Anterior cingulate cortex (tissue), 58 donors: ENCODE data around the gene C2CD4A.
A peak's percentile ranks its signal among the peaks of the same experiment; 100 is the strongest.
"Not testable (repeated sequence)": the region's sequence is repeated elsewhere in the genome, so short reads cannot be mapped to it uniquely, and the experiment has no call there.

Experiments used
- DNase-seq, 58 donors: peaks; one replicate each; lab custom pipeline; 2025; lab: John Stamatoyannopoulos, UW

The C2CD4A gene, protein sequence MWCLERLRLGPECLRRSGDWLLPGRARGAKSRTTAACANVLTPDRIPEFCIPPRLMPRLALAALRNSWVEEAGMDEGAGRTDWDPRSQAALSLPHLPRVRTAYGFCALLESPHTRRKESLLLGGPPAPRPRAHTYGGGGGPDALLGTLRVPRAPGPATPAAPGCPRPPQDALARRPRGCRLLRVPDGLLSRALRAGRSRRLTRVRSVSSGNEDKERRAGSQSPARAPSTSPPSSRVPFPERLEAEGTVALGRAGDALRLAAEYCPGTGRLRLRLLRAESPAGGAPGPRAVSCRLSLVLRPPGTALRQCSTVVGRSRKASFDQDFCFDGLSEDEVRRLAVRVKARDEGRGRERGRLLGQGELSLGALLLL

DNA sequence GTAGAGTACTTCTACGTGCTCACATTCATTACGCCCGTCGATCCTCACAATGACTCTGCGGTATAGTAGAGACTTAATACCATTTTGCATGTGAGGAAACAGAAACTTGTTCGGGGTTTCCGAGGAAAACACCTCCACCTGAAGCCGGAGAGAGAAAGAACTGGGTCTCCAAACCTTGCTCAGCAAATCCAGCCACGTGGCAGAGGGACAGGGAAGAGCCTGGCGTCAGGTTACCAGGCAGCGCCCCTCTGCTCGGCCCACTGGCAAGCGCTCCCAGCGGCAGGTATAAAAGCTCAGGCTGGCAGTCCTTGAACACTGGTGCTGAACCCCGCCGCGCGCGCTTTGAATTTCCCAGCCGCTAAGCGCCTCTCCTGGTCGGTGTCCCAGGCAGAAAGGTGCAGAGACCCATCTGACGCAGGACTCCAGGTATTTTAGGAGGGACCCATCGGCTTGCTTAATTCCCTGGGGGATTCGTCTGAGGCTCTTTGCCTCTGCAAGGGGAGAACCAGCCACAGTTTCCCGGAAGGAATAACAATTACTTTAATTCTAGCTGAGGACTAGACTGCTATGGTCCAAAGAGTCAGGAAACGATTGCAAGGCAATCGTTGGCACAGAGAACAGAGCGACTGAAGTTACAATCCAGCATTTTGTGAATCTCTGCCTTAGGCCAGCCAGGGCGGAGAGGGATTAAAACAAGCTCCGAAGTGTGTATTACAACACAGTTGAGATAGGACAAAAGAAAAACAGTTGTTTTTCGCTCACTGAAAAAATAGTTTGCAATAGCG, at the start of gene C2CD4A:
C2CD4A (plus strand) TSS at position 315 of the 785 bp plus-strand sequence. CDS start 637 bp downstream, outside the sequence.
- DNase-seq, result peak in 31 of 58 donors; percentile 7 to 56 (median 24)

DNA sequence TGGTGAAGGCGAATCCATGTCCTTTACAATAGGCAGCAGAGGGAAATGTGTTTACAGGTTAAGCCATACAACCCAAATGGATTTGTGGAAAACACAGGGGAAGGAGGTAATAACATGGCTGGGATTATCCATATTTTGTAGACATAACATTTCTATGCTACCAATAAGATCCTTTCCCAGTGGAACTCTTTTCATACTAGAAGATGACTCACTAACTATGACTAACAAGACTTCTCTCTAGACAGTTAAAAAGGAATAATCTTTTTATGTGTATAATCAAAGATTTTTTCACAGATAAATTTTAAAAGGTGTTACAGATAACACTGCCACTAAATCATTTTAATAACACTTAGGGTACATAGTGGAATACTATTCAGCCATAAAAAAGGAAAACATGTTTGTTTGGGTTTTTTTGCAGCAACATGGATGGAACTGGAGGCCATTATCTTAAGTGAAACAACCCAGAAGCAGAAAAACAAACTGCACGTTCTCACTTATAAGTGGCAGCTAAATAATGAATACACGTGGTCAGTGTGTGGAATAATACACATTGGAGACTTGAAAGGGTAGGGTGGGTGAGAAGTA, 46.1 kb upstream of the C2CD4A start:
- no peak for DNase-seq

DNA sequence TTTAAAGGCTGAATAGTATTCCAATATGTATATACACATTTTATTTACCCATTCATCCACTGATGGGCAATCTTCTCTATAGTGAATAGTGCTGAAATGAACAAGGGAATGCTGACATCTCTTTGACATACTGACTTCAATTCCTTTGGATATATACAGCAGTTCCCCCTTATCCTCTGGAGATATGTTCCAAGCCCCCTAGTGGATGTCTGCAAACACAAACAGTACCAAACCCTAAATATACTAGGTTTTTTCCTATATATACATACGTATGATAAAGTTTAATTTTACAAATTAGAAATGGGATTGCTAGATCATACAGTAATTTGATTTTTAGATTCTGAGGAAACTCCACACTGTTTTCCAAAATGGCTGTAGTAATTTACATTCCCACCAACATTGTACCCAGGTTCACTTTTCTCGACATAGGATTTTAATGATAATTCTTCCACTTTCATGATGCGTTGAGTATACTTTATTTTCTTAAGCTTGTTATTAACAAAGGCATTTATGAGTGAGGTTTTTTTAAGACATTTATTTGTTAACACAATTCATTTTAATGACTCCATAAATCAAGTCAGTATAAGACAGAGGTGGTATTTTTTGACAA, 44.7 kb upstream of the C2CD4A start:
- no peak for DNase-seq

DNA sequence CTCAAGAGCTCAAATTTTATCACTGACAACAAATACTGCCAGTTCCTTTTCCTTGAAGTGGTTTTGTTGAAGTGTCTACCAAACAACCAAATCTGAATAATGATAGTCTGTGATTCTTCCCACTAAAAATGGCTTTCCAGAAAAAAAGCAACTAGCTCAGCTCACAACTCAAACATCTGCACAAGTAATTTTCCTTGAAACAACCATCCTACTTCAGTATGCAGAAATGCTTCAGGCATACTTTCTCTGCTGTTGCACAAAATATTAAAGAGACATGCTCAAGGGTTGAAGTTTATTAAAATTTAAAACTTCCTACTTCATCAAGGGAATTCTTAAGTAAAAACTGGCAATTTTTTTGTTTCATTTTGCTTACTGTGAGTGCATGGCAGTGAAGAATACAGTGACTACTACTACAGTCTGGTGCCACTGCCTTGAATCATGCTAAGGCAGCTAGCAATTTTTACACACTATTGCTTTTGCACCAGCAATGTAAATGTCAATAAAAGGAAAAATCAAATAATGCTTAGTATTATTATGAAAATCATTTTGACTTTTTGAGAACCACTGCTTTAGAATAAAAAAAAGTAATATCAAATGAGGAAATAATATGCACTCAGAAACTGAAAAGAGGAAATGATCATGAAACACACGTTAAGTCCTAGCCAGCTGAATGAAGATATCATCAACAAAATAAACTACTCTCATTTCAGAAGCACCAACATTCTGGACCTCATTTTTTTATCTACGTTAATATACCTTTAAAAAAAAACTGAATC, 40.1 kb upstream of the C2CD4A start:
- DNase-seq, result no peak

DNA sequence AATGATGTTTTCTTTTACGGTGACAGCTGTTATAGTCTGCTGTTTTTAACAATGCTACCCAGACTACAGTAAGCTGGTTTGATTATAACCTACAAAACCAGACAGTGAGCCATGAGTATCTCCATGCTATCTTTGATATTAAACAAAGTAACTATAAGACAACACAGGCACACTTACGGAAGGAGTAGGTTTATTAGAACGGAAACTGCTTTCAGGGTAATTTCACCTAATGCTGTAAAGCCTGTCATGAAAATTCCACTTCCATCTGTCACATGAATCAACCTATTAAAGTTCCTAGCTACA, 39.6 kb upstream of the C2CD4A start:
- no peak for DNase-seq

DNA sequence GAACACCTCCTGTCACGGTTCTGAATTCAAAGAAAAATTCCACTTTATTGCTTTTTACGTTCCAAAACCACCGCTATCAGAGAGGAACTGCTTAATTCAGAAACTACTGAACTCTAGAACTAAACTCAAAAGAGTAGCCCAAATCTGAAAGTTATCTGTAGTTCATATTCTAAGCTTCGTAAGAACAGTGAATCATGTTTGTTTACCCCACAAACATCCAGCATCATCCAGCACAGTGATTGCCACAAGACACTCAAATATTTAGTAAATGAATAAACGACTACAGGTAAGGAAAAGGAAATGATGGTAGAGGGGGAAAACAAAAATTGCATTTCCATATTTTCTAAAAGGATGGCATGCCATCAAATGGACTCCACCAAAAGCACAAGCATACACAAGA, 38.9 kb upstream of the C2CD4A start:
- DNase-seq, result no peak

DNA sequence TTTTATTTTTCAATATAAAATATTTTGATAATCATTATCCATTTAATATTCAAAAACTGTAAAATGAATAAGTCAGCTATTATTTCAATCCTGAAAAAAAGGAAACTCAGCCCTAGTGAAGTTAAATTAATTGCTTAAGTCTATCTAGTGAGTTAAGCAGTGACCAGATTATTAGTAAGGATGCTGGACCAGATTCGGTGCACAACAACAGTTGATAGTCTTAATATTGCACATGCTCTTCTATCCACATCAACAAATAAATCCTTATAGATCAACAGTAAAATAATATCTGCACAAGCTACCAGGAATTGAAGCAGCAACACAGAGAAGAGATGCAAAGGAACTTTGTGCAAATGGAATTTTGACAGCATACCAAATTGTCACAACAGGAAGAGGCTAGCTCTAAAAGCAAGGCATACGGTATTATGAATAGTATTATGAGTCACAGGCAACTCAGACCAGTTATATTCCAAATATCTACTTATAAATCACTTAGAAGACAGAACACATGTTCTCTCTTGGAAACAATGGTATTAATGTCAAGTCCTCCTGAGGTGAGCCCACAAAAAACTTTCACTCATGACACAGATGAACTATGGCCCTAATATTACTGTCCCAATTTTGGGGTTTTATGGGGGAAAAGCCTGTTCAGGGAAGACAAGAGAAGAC, 31.4 kb upstream of the C2CD4A start:
- DNase-seq, result no peak

DNA sequence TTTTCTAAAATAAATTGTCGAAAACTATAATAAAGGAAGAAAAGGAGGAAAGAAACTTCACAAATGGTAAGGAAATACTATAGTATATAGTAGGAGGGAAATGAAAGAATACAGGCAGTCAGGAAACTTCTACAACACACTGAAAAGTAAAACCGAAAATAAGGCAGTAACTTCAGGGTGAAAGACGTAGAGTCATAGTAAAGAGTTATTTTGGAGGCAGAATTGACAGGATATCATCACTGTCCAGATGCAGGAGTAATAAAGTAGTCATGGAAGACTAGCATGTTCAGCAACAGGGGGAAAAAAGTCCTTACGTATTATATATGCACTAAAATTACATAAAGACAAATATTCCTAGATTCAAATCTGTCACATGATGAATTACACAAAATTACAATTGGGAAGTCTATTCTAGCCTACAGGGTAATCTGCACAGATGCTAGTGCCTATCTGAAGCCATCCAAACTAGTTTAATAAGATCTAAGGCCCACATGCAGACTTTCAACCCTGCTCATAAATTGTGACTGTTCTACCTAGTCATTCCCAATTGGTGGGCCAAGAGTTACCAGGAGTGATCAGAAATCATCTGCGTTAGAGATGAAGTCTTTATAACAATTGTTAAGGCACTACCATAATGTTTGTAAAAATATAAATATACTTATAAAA, 20.6 kb upstream of the C2CD4A start:
- no peak for DNase-seq

DNA sequence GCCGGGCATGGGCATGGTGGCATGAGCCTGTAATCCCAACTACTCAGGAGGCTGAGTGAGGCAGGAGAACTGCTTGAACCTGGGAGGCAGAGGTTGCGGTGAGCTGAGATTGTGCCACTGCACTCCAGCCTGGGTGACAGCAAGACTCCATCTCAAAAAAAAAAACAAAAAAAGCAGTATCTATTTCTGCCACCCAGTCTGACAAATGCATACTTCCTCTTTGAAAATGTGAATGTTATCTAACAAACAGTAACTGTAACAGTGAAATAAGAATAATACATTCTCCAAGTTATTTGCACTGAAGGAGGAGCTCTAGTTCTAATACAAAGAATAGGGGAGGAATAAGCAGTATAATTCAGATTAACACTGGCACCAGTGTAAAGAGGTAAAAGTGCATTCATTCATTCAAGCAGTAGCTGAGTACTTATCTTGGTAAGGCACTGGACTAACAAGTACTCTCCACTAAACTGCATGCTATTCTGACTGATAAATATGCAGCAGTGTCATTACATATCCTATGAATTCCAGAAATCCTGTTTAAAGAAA, 19.4 kb upstream of the C2CD4A start:
- DNase-seq, result no peak

DNA sequence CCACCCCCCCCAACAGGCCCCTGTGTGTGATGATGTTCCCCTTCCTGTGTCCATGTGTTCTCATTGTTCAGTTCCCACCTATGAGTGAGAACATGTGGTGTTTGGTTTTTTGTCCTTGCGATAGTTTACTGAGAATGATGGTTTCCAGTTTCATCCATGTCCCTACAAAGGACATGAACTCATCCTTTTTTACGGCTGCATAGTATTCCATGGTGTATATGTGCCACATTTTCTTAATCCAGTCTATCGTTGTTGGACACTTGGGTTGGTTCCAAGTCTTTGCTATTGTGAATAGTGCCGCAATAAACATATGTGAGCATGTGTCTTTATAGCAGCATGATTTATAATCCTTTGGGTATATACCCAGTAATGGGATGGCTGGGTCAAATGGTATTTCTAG, 18.5 kb upstream of the C2CD4A start:
- not testable (repeated sequence) for DNase-seq

DNA sequence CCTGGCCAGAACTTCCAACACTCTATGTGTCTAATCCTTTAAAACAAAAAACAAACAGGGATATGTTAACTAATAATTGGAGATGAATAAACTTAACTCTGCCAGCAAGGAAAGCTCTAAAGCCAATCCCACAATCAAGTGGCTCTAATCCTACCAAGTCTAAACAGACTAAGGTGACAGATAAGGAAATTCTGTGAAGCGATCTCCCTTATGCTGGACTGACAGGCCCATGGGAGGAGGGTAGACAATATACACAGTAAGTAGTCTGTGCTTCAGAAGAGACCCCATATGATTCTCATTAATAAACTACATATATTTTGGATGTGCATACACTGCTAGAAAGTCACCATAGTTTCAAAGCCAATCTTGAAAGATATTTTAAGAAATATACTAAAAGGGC, 16.7 kb upstream of the C2CD4A start:
- DNase-seq, result no peak

DNA sequence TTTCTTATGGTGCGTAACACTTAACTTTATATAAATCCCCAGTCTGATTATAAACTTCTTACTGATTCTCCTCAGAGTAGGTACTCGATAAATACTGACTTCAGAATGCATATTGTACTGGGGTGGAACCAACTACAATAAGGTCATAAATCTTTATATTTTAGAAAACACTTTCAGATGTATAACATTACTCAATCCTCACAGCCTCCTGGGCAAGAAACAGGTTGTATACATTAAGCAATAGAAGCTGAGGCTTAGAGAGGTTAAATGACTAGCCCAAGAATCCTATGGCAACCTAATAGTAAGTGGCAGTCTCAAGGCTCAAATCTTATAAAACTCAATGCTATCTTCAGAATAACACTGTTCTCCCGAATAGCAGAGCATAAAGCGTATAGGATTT, 15.6 kb upstream of the C2CD4A start:
- no peak for DNase-seq

DNA sequence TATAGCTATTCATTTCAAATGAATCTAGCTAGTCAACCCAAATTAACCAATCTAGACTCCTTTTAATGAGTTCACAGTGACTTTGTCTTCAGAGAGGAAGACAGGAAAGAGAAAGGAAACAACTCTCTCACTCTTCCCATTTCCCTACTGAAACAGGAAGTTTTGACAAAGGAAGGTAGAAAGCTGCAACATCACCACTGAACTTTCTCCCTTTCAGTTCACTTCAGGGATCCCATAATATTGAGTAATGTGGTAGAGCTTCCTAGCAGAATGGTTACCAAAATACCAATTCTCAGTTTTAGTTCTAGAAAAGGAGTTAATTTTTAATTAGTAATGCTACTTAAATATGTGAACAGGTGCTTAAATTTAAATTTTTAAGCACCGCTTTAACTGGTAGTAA, 14.1 kb upstream of the C2CD4A start:
- no peak for DNase-seq

DNA sequence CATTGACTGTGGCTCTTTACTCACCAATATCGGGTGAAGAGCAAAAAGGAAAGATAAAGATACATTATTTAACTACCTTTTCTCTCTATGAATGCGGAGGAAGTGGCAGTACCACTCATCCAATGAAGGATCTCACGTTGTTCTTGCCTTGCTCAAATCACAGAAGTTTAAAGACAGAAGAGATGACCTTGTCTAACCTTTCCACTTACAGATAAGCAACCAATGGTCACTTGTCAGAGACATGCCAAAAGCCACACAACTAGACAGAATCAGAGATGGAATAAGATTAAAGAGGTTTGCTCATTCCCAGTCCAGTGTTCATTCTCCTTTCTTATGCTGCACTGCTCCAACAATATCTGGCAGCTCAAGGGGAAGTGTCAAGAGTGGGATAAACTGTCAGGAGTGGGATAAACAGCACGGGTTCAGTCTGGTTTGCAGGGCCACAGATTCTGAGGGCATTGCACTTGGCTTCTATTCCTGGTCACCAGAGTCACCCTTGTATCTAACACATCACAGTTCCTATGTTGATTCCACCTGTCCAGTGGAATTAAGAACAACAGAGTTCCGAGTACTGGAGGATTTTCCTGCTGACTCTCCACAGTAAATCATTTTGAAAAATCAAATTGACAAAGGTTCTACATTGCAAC, 13.2 kb upstream of the C2CD4A start:
- DNase-seq, result no peak

DNA sequence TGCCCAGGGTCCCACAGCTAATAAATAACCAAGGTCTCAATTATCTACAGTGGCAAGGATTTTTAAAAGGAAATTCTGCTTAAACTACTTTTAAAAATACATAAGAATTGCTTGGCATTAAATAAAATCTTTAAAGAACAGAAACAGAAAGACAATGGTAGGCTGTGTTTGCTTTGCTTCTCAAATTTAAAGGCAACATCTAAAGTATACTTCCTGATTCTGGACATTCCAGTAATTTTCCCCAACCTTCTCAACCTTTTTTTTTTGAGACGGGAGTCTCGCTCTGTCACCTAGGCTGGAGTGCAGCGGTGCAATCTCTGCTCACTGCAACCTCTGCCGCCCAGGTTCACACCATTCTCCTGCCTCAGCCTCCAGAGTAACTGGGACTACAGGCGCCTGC, 11.8 kb upstream of the C2CD4A start:
- DNase-seq, result no peak

DNA sequence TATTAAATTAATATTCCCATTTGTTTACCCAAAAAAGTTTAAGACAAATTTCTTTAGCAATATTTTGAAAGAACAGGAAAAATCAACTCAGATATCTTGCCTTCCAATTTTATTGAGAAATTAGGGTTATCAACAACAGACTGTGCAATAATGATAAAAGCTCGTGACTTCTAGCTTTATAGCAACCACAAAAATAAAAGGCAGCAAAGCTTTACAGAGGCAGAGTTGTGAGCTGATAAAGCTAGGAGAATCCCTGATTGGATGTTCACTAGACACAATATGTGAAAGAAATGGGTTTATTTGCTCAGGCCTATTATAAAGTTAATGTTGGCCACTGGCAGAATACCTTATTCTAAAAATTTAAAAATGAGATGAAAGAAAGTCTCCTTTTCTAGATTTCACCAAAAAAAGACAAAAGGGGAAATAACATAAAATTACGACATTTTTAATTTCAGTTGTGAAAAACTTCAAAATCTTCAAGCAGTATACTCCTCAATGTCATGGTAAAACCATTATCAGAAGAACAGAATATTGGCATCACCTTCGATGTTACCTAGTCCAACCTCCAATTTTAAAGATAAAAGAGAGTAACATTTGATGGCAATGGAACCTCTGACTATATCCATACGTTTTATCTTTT, 9.3 kb upstream of the C2CD4A start:
- no peak for DNase-seq

DNA sequence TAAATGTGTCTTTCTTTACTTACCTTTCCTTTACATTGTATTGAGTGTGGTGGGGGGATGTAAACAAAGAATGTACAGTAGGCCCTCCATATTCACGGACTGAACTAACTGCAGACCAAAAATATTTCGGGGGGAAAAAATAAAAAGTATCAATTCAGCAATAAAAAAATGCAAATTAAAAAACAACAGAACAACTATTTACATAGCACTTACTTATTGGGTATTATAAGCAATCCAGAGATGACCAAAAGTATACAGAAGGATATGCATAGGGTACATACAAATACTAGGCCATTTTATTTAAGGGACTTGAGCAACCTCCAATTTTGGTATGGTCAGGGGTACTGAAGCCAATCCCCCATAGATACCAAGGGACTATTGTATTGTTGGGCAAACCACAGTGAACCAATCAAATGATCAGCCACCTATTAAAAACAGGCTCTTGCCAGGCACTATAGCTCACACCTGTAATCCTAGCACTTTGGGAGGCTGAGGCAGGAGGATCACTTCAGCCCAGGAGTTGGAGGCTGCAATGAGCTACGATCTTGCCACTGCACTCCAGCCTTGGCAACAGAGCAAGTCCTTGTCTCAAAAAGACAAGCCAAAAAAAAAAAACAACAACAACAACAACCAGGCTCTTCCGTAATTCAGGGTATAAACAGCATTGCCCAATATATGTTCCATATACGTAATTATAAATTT, 8.3 kb upstream of the C2CD4A start:
- DNase-seq, result no peak
